H1 (cell line): ENCODE results near the gene PKMYT1. TPM values are rescaled to one million over a fixed set of nuclear protein-coding genes. Genes with fewer than 3 reads are reported as not detected.

Experiments
- JUN ChIP-seq: IDR thresholded peaks from 2 replicates; pipeline ENCODE4 v1.6.1; 2011; ENCODE audit warnings: low read depth, mild to moderate bottlenecking, improper control_type of control experiment, low read length
- KDM1A ChIP-seq: fragments of 200-600, 300-600 bp; sonication (generic); IDR thresholded peaks from 2 replicates; pipeline ENCODE4 v1.7.1; 2016; ENCODE audit warnings: mild to moderate bottlenecking, low read length, borderline replicate concordance
- polyA plus RNA-seq, 7 experiments: library from polyadenylated mRNA; depleted of rRNA in 3 of 7; stranded (reverse) in 5 of 7; unstranded in 2 of 7; fragments of >200 nt in 5 of 7; fragments of 200-250 nt in 2 of 7; gene quantifications; 1 replicate in 5 of 7; 2 replicates in 1 of 7; 4 replicates in 1 of 7; pipeline versions ENCODE4 v1.2.1 to v1.2.3, GENCODE V29; 2011 to 2013; ENCODE audit warnings: missing spikeins in 2 of 7, mixed read lengths in 2 of 7
- small RNA-seq: library from polyadenylated mRNA; stranded (forward); fragments of <200 nt; extraction: miRNeasy Mini kit (QIAGEN cat#:217004); gene quantifications from one replicate; pipeline ENCODE3, GENCODE V24; 2013; ENCODE audit not compliant: insufficient read depth
- total RNA-seq: library from RNA; stranded (reverse); fragmentation: NEBNext Ultra II Directional; extraction: Animal tissue kit (Norgen Biotek cat#: 25700); gene quantifications from 2 replicates; pipeline ENCODE4 v1.2.1, GENCODE V29; 2021

Gene PKMYT1
- total and polyA plus RNA-seq, 2 of the 8 experiments (the other 6 are each of a cell fraction or from before 2014, with no cell fraction given) = 74.7 to 85.2 TPM

DNA sequence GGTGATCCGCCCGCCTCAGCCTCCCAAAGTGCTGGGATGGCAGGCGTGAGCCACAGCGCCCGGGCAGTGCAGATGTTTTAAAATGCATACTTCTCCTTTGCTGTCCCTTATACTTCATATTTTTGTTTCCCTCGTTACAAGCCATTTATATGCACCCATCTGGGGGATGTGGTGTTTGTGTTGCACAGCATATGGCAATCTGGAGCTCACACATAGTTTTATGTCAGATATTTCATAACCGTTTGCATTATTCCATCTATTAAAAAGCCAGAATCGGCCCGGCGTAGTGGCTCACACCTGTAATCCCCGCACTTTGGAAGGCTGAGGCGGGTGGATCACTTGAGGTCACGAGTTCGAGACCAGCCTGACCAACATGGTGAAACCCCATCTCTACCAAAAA, 56.8 kb downstream of the PKMYT1 start (continued):
- TF ChIP-seq JUN (no peak), KDM1A (no peak)

Small RNAs within 50 kb of the gene (small RNA-seq; reads per million reads assigned to genes)
- not detected for gene LINC00514

Other genes with a start within 250 kb of the PKMYT1 start
- gene SRRM2, start 227.8 kb downstream of the PKMYT1 start, total RNA-seq = 563 and 579 TPM in 2 replicates
- 300 and 654 TPM in 2 replicates for gene SRRM2, start 227.8 kb downstream of the PKMYT1 start, polyA plus RNA-seq (2011; rRNA removed)
- 237 and 248 TPM in 2 replicates for gene ELOB, start 203.2 kb downstream of the PKMYT1 start, total RNA-seq
- 1,357 and 1,702 TPM in 2 replicates for gene ELOB, start 203.2 kb downstream of the PKMYT1 start, polyA plus RNA-seq (2011; rRNA removed)
- gene PRSS33, start 192.9 kb downstream of the PKMYT1 start, total RNA-seq = not detected in 2 replicates
- 0.09 and 0.17 TPM in 2 replicates for gene PRSS33, start 192.9 kb downstream of the PKMYT1 start, polyA plus RNA-seq (2011; rRNA removed)
- gene PRSS41, start 182.0 kb downstream of the PKMYT1 start, total RNA-seq = not detected in 2 replicates
- gene PRSS41, start 182.0 kb downstream of the PKMYT1 start, polyA plus RNA-seq (2011; rRNA removed) = not detected in 2 replicates
- 1.0 and 2.7 TPM in 2 replicates for gene PRSS21, start 163.2 kb downstream of the PKMYT1 start, total RNA-seq
- 0.76 and 1.4 TPM in 2 replicates for gene PRSS21, start 163.2 kb downstream of the PKMYT1 start, polyA plus RNA-seq (2011; rRNA removed)
- not detected in 2 replicates for gene ZG16B, start 150.1 kb downstream of the PKMYT1 start, total RNA-seq
- gene ZG16B, start 150.1 kb downstream of the PKMYT1 start, polyA plus RNA-seq (2011; rRNA removed) = 0.11 TPM in 1 of 2 replicates, not detected in the other
- 2.7 and 4.4 TPM in 2 replicates for gene PRSS22, start 122.3 kb downstream of the PKMYT1 start, total RNA-seq
- gene PRSS22, start 122.3 kb downstream of the PKMYT1 start, polyA plus RNA-seq (2011; rRNA removed) = 4.0 and 5.8 TPM in 2 replicates
- gene FLYWCH2, start 97.2 kb downstream of the PKMYT1 start, total RNA-seq = 16.4 and 20.2 TPM in 2 replicates
- gene FLYWCH2, start 97.2 kb downstream of the PKMYT1 start, polyA plus RNA-seq (2011; rRNA removed) = 30.7 and 43.8 TPM in 2 replicates
- gene FLYWCH1, start 68.5 kb downstream of the PKMYT1 start, total RNA-seq = 23.1 and 23.5 TPM in 2 replicates
- 12.4 and 22.2 TPM in 2 replicates for gene FLYWCH1, start 68.5 kb downstream of the PKMYT1 start, polyA plus RNA-seq (2011; rRNA removed)
- 6.6 and 7.8 TPM in 2 replicates for gene KREMEN2, start 16.2 kb downstream of the PKMYT1 start, total RNA-seq
- 7.0 and 10.4 TPM in 2 replicates for gene KREMEN2, start 16.2 kb downstream of the PKMYT1 start, polyA plus RNA-seq (2011; rRNA removed)
- gene PAQR4, start 11.1 kb downstream of the PKMYT1 start, total RNA-seq = 28.2 and 28.8 TPM in 2 replicates
- gene PAQR4, start 11.1 kb downstream of the PKMYT1 start, polyA plus RNA-seq (2011; rRNA removed) = 34.6 and 52.8 TPM in 2 replicates
- gene CLDN9, start 32.5 kb upstream of the PKMYT1 start, total RNA-seq = 0.60 and 0.77 TPM in 2 replicates
- 0.89 and 2.2 TPM in 2 replicates for gene CLDN9, start 32.5 kb upstream of the PKMYT1 start, polyA plus RNA-seq (2011; rRNA removed)
- gene CLDN6, start 37.7 kb upstream of the PKMYT1 start, total RNA-seq = 747 and 793 TPM in 2 replicates
- gene CLDN6, start 37.7 kb upstream of the PKMYT1 start, polyA plus RNA-seq (2011; rRNA removed) = 1,115 and 1,541 TPM in 2 replicates
- gene TNFRSF12A, start 39.9 kb upstream of the PKMYT1 start, total RNA-seq = 77.0 and 81.0 TPM in 2 replicates
- 82.5 and 121 TPM in 2 replicates for gene TNFRSF12A, start 39.9 kb upstream of the PKMYT1 start, polyA plus RNA-seq (2011; rRNA removed)
- 66.2 and 72.7 TPM in 2 replicates for gene HCFC1R1, start 43.5 kb upstream of the PKMYT1 start, total RNA-seq
- 138 and 195 TPM in 2 replicates for gene HCFC1R1, start 43.5 kb upstream of the PKMYT1 start, polyA plus RNA-seq (2011; rRNA removed)
- gene THOC6, start 43.6 kb upstream of the PKMYT1 start, total RNA-seq = 78.5 and 82.9 TPM in 2 replicates
- 111 and 137 TPM in 2 replicates for gene THOC6, start 43.6 kb upstream of the PKMYT1 start, polyA plus RNA-seq (2011; rRNA removed)
- gene BICDL2, start 56.5 kb upstream of the PKMYT1 start, total RNA-seq = 14.3 and 15.9 TPM in 2 replicates
- gene BICDL2, start 56.5 kb upstream of the PKMYT1 start, polyA plus RNA-seq (2011; rRNA removed) = 7.3 and 14.2 TPM in 2 replicates
- gene MMP25, start 66.1 kb upstream of the PKMYT1 start, total RNA-seq = 23.9 and 26.7 TPM in 2 replicates
- gene MMP25, start 66.1 kb upstream of the PKMYT1 start, polyA plus RNA-seq (2011; rRNA removed) = 7.7 and 14.8 TPM in 2 replicates
- 2.0 and 2.7 TPM in 2 replicates for gene IL32, start 85.2 kb upstream of the PKMYT1 start, total RNA-seq
- gene IL32, start 85.2 kb upstream of the PKMYT1 start, polyA plus RNA-seq (2011; rRNA removed) = 4.3 and 5.0 TPM in 2 replicates
- gene ZSCAN10, start 118.8 kb upstream of the PKMYT1 start, total RNA-seq = 195 and 209 TPM in 2 replicates
- gene ZSCAN10, start 118.8 kb upstream of the PKMYT1 start, polyA plus RNA-seq (2011; rRNA removed) = 314 and 488 TPM in 2 replicates
- gene ZNF205, start 132.1 kb upstream of the PKMYT1 start, total RNA-seq = 17.0 and 19.1 TPM in 2 replicates
- 19.9 and 28.5 TPM in 2 replicates for gene ZNF205, start 132.1 kb upstream of the PKMYT1 start, polyA plus RNA-seq (2011; rRNA removed)
- gene ZNF213, start 154.6 kb upstream of the PKMYT1 start, total RNA-seq = 6.9 and 7.3 TPM in 2 replicates
- 1.6 and 3.8 TPM in 2 replicates for gene ZNF213, start 154.6 kb upstream of the PKMYT1 start, polyA plus RNA-seq (2011; rRNA removed)
- 0.48 and 0.52 TPM in 2 replicates for gene OR1F1, start 207.8 kb upstream of the PKMYT1 start, total RNA-seq
- 0.93 and 1.2 TPM in 2 replicates for gene OR1F1, start 207.8 kb upstream of the PKMYT1 start, polyA plus RNA-seq (2011; rRNA removed)